GM23338 (cell line): ENCODE results near the gene KIF2A. TPM values are rescaled to one million over a fixed set of nuclear protein-coding genes. Genes with fewer than 3 reads are reported as not detected.

Experiments used
- ATAC-seq: fragments of 200-7000 bp; cut with Tn5 transposase; 3 replicates; pipeline ENCODE4 v1.9.1; 2020
- DNase-seq: peaks from one replicate; pipeline ENCODE4 v3.0.0-alpha.2; 2015; ENCODE audit warnings: low spot score
- H2AFZ ChIP-seq: fragments of 200-600 bp; sonication (generic); 2 replicates; pipeline ENCODE4 v1.8.0; 2016; ENCODE audit warnings: antibody characterized with exemption, mild to moderate bottlenecking, moderate library complexity
- H3F3A ChIP-seq: fragments of 200-600 bp; sonication (generic); replicated peaks from 2 replicates; pipeline ENCODE4 v1.8.0; 2017; ENCODE audit warnings: antibody characterized with exemption, mixed run types, low read depth
- H3K27ac ChIP-seq: fragments of 200-600 bp; sonication (generic); 2 replicates; pipeline ENCODE4 v1.6.1; 2016; ENCODE audit warnings: low read depth
- H3K27me3 ChIP-seq: fragments of 200-600 bp; sonication (generic); 2 replicates; pipeline ENCODE4 v1.8.0; 2016; ENCODE audit warnings: mild to moderate bottlenecking, mixed run types, moderate library complexity; ENCODE audit not compliant: insufficient read depth
- H3K36me3 ChIP-seq: fragments of 200-600 bp; sonication (generic); 2 replicates; pipeline ENCODE4 v1.8.0; 2016; ENCODE audit warnings: mild to moderate bottlenecking; ENCODE audit not compliant: insufficient read depth
- H3K4me1 ChIP-seq: fragments of 200-600 bp; sonication (generic); 2 replicates; pipeline ENCODE4 v1.8.0; 2016; ENCODE audit warnings: mild to moderate bottlenecking, moderate library complexity; ENCODE audit not compliant: insufficient read depth
- H3K4me2 ChIP-seq: fragments of 200-600 bp; sonication (generic); 2 replicates; pipeline ENCODE4 v1.7.1; 2017; ENCODE audit warnings: mixed run types
- H3K4me3 ChIP-seq: fragments of 200-600 bp; sonication (generic); 2 replicates; pipeline ENCODE4 v1.6.1; 2016; ENCODE audit warnings: mixed run types
- H3K79me2 ChIP-seq: fragments of 200-600 bp; sonication (generic); replicated peaks from 2 replicates; pipeline ENCODE4 v1.8.0; 2017; ENCODE audit warnings: mild to moderate bottlenecking; ENCODE audit not compliant: insufficient read depth
- H3K9me2 ChIP-seq: fragments of 200-600 bp; sonication (generic); 2 replicates; pipeline ENCODE4 v1.8.0; 2017; ENCODE audit not compliant: insufficient read depth
- H4K20me1 ChIP-seq: fragments of 200-600 bp; sonication (generic); replicated peaks from 2 replicates; pipeline ENCODE4 v1.8.0; 2017; ENCODE audit warnings: mild to moderate bottlenecking; ENCODE audit not compliant: insufficient read depth
- H3K27ac Mint-ChIP-seq: 2 replicates; pipeline ENCODE4 v1.8.0; 2020; ENCODE audit warnings: inconsistent platforms, mild to moderate bottlenecking, moderate library complexity, mixed read lengths
- H3K27me3 Mint-ChIP-seq: 3 replicates; pipeline ENCODE4 v1.8.0; 2022; ENCODE audit warnings: low read depth, mild to moderate bottlenecking, moderate library complexity, mixed read lengths, inconsistent platforms; ENCODE audit not compliant: insufficient read depth, poor library complexity
- H3K36me3 Mint-ChIP-seq: 3 replicates; pipeline ENCODE4 v1.8.0; 2021; ENCODE audit warnings: low read depth, mild to moderate bottlenecking, inconsistent platforms, moderate library complexity, mixed read lengths
- H3K4me1 Mint-ChIP-seq: 3 replicates; pipeline ENCODE4 v1.8.0; 2020; ENCODE audit warnings: mild to moderate bottlenecking, inconsistent platforms, mixed read lengths
- H3K4me3 Mint-ChIP-seq: 3 replicates; pipeline ENCODE4 v1.8.0; 2021; ENCODE audit warnings: moderate library complexity, mild to moderate bottlenecking, inconsistent platforms, mixed read lengths
- H3K9me3 Mint-ChIP-seq: 3 replicates; pipeline ENCODE4 v1.8.0; 2020; ENCODE audit warnings: moderate library complexity, mild to moderate bottlenecking, inconsistent platforms, mixed read lengths
- CREB1 ChIP-seq: fragments of 250-450 bp; sonication (Bioruptor Pico); IDR thresholded peaks from 2 replicates; pipeline ENCODE4 v1.5.0; 2020; ENCODE audit warnings: low read depth, mild to moderate bottlenecking, moderate library complexity
- ETS1 ChIP-seq: IDR thresholded peaks from 2 replicates; pipeline ENCODE4 v1.6.1; 2016; ENCODE audit warnings: antibody characterized with exemption
- EZH2 ChIP-seq: fragments of 200-600 bp; sonication (generic); IDR thresholded peaks from one replicate; pipeline ENCODE4 v1.8.0; 2017; ENCODE audit warnings: antibody characterized with exemption, mild to moderate bottlenecking, low read depth; ENCODE audit not compliant: unreplicated experiment
- EZH2phosphoT487 ChIP-seq: fragments of 200-600 bp; sonication (generic); IDR thresholded peaks from one replicate; pipeline ENCODE4 v1.8.1; 2018; ENCODE audit warnings: antibody characterized with exemption; ENCODE audit not compliant: unreplicated experiment
- JUNB ChIP-seq: IDR thresholded peaks from one replicate; pipeline ENCODE4 v1.6.1; 2016; ENCODE audit warnings: antibody characterized with exemption; ENCODE audit not compliant: unreplicated experiment
- NANOG ChIP-seq: IDR thresholded peaks from 2 replicates; pipeline ENCODE4 v1.6.1; 2016; ENCODE audit warnings: antibody characterized with exemption, borderline replicate concordance
- POLR2AphosphoS5 ChIP-seq: IDR thresholded peaks from 2 replicates; pipeline ENCODE4 v1.6.1; 2016; ENCODE audit warnings: antibody characterized with exemption, low read depth
- STAT1 ChIP-seq: IDR thresholded peaks from one replicate; pipeline ENCODE4 v1.6.1; 2016; ENCODE audit warnings: antibody characterized with exemption; ENCODE audit not compliant: unreplicated experiment
- ZNF114 ChIP-seq: fragments of 250-450 bp; sonication (Bioruptor Pico); IDR thresholded peaks from 2 replicates; pipeline ENCODE4 v1.5.0; 2020; ENCODE audit warnings: mild to moderate bottlenecking, moderate library complexity
- ZNF331 ChIP-seq: fragments of 250-450 bp; sonication (Bioruptor Pico); IDR thresholded peaks from 2 replicates; pipeline ENCODE4 v1.5.0; 2020; ENCODE audit warnings: low read depth, mild to moderate bottlenecking, moderate library complexity
- polyA plus RNA-seq: library from polyadenylated mRNA; unstranded; fragments of >200 nt; fragmentation: Nextera tagmentation; extraction: Ambion mirVana; gene quantifications from 2 replicates; pipeline ENCODE4 v1.2.1, GENCODE V29; 2016
- total RNA-seq: library from RNA; depleted of rRNA; stranded (reverse); fragments of >200 nt; shearing (Covaris generic); gene quantifications from 2 replicates; pipeline ENCODE4 v1.2.3, GENCODE V29; 2014
- TF ChIP-seq, protein P1 (sequence below): fragments of 250-450 bp; sonication (Bioruptor Pico); IDR thresholded peaks from 2 replicates; pipeline ENCODE4 v1.5.0; 2020; ENCODE audit warnings: mild to moderate bottlenecking, moderate library complexity
- TF ChIP-seq, protein P2 (sequence below), 2 experiments: fragments of 200-600 bp in 1 of 2; sonication (generic) in 1 of 2; conservative IDR thresholded peaks; 2 replicates each; pipeline versions ENCODE4 v1.5.1 to v1.6.1; 2016 to 2017; ENCODE audit warnings: antibody characterized with exemption in 2 of 2, low read depth in 2 of 2, mild to moderate bottlenecking in 2 of 2, moderate library complexity in 1 of 2
- TF ChIP-seq, protein P3 (sequence below): IDR thresholded peaks from one replicate; pipeline ENCODE4 v1.6.1; 2018; ENCODE audit warnings: antibody characterized with exemption; ENCODE audit not compliant: unreplicated experiment

Gene KIF2A
- total and polyA plus RNA-seq, 2 experiments from 2014 or later = 120 to 122 TPM

DNA sequence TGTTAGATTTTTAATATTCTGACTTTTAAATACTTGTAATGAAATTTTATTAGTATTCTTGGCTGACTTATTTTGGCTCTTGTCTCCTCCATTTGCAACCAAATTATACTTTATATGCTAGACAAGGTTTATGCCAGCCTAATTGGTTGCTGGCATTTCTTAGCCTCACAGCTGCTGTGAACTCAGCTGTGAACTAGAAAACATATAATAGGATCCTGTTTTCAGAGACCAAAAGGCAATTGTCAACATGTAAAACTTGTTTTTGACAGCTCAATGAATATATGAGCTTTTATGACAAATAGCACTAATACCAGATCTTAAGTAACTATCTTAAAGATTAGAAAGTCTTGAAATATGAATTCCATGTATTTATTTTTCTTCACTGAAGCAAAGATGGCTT, 25.9 kb downstream of the KIF2A start:
- Histone ChIP-seq H4K20me1 (peaks cover 30% of the 10 kb centered on the region), H3K36me3 (no peaks in the 10 kb centered on the region), H3K9me2 (no peaks in the 10 kb centered on the region), H3K4me2 (no peak overlapping the region), H2AFZ (no peak overlapping the region), H3F3A (no peaks in the 10 kb centered on the region), H3K27me3 (no peaks in the 10 kb centered on the region), H3K27ac (no peak overlapping the region), H3K4me1 (peaks cover 14% of the 10 kb centered on the region), H3K79me2 (peaks cover 95% of the 10 kb centered on the region), H3K4me3 (no peak overlapping the region)
- no peak overlapping the region for H3K4me3 Mint-ChIP-seq
- H3K36me3 Mint-ChIP-seq = peaks cover 8% of the 10 kb centered on the region; the same call in 2 of the 3 replicates
- peaks cover 17% of the 10 kb centered on the region for H3K4me1 Mint-ChIP-seq
- no peak for DNase-seq
- ATAC-seq = no peak
- TF ChIP-seq EZH2 = no peak
- TF ChIP-seq, protein P1, sequence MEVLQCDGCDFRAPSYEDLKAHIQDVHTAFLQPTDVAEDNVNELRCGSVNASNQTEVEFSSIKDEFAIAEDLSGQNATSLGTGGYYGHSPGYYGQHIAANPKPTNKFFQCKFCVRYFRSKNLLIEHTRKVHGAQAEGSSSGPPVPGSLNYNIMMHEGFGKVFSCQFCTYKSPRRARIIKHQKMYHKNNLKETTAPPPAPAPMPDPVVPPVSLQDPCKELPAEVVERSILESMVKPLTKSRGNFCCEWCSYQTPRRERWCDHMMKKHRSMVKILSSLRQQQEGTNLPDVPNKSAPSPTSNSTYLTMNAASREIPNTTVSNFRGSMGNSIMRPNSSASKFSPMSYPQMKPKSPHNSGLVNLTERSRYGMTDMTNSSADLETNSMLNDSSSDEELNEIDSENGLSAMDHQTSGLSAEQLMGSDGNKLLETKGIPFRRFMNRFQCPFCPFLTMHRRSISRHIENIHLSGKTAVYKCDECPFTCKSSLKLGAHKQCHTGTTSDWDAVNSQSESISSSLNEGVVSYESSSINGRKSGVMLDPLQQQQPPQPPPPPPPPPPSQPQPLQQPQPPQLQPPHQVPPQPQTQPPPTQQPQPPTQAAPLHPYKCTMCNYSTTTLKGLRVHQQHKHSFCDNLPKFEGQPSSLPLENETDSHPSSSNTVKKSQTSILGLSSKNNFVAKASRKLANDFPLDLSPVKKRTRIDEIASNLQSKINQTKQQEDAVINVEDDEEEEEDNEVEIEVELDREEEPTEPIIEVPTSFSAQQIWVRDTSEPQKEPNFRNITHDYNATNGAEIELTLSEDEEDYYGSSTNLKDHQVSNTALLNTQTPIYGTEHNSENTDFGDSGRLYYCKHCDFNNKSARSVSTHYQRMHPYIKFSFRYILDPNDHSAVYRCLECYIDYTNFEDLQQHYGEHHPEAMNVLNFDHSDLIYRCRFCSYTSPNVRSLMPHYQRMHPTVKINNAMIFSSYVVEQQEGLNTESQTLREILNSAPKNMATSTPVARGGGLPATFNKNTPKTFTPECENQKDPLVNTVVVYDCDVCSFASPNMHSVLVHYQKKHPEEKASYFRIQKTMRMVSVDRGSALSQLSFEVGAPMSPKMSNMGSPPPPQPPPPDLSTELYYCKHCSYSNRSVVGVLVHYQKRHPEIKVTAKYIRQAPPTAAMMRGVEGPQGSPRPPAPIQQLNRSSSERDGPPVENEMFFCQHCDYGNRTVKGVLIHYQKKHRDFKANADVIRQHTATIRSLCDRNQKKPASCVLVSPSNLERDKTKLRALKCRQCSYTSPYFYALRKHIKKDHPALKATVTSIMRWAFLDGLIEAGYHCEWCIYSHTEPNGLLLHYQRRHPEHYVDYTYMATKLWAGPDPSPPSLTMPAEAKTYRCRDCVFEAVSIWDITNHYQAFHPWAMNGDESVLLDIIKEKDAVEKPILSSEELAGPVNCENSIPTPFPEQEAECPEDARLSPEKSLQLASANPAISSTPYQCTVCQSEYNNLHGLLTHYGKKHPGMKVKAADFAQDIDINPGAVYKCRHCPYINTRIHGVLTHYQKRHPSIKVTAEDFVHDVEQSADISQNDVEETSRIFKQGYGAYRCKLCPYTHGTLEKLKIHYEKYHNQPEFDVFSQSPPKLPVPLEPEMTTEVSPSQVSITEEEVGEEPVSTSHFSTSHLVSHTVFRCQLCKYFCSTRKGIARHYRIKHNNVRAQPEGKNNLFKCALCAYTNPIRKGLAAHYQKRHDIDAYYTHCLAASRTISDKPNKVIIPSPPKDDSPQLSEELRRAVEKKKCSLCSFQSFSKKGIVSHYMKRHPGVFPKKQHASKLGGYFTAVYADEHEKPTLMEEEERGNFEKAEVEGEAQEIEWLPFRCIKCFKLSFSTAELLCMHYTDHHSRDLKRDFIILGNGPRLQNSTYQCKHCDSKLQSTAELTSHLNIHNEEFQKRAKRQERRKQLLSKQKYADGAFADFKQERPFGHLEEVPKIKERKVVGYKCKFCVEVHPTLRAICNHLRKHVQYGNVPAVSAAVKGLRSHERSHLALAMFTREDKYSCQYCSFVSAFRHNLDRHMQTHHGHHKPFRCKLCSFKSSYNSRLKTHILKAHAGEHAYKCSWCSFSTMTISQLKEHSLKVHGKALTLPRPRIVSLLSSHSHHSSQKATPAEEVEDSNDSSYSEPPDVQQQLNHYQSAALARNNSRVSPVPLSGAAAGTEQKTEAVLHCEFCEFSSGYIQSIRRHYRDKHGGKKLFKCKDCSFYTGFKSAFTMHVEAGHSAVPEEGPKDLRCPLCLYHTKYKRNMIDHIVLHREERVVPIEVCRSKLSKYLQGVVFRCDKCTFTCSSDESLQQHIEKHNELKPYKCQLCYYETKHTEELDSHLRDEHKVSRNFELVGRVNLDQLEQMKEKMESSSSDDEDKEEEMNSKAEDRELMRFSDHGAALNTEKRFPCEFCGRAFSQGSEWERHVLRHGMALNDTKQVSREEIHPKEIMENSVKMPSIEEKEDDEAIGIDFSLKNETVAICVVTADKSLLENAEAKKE = no peak
- no peak for TF ChIP-seq JUNB
- TF ChIP-seq, protein P2, sequence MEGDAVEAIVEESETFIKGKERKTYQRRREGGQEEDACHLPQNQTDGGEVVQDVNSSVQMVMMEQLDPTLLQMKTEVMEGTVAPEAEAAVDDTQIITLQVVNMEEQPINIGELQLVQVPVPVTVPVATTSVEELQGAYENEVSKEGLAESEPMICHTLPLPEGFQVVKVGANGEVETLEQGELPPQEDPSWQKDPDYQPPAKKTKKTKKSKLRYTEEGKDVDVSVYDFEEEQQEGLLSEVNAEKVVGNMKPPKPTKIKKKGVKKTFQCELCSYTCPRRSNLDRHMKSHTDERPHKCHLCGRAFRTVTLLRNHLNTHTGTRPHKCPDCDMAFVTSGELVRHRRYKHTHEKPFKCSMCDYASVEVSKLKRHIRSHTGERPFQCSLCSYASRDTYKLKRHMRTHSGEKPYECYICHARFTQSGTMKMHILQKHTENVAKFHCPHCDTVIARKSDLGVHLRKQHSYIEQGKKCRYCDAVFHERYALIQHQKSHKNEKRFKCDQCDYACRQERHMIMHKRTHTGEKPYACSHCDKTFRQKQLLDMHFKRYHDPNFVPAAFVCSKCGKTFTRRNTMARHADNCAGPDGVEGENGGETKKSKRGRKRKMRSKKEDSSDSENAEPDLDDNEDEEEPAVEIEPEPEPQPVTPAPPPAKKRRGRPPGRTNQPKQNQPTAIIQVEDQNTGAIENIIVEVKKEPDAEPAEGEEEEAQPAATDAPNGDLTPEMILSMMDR (conservative IDR thresholded peaks at IDR 0.05; ENCODE audit: low read depth in 2 of 2) = no peak
- TF ChIP-seq NANOG = no peak
- TF ChIP-seq ETS1 = no peak
- TF ChIP-seq CREB1 (CRISPR knock-in tag) = no peak
- no peak for TF ChIP-seq POLR2AphosphoS5
- TF ChIP-seq ZNF114 (CRISPR knock-in tag) = no peak
- TF ChIP-seq, protein P3, sequence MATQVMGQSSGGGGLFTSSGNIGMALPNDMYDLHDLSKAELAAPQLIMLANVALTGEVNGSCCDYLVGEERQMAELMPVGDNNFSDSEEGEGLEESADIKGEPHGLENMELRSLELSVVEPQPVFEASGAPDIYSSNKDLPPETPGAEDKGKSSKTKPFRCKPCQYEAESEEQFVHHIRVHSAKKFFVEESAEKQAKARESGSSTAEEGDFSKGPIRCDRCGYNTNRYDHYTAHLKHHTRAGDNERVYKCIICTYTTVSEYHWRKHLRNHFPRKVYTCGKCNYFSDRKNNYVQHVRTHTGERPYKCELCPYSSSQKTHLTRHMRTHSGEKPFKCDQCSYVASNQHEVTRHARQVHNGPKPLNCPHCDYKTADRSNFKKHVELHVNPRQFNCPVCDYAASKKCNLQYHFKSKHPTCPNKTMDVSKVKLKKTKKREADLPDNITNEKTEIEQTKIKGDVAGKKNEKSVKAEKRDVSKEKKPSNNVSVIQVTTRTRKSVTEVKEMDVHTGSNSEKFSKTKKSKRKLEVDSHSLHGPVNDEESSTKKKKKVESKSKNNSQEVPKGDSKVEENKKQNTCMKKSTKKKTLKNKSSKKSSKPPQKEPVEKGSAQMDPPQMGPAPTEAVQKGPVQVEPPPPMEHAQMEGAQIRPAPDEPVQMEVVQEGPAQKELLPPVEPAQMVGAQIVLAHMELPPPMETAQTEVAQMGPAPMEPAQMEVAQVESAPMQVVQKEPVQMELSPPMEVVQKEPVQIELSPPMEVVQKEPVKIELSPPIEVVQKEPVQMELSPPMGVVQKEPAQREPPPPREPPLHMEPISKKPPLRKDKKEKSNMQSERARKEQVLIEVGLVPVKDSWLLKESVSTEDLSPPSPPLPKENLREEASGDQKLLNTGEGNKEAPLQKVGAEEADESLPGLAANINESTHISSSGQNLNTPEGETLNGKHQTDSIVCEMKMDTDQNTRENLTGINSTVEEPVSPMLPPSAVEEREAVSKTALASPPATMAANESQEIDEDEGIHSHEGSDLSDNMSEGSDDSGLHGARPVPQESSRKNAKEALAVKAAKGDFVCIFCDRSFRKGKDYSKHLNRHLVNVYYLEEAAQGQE = no peak
- no peak for TF ChIP-seq ZNF331 (CRISPR knock-in tag)
- no peak for TF ChIP-seq EZH2phosphoT487
- no peak for TF ChIP-seq STAT1
- peaks cover 7% of the 10 kb centered on the region for H3K27me3 Mint-ChIP-seq
- H3K27ac Mint-ChIP-seq = no peak overlapping the region
- no peaks in the 10 kb centered on the region for H3K9me3 Mint-ChIP-seq
